GM12878 (cell line): ENCODE measurements around the gene SEMA4F.

ENCODE experiments used
- BRCA1 ChIP-seq: IDR thresholded peaks from 2 replicates; pipeline ENCODE4 v1.6.1; 2011; ENCODE audit warnings: low read depth, low read length, improper control_type of control experiment
- NRF1 ChIP-seq: conservative IDR thresholded peaks from 2 replicates; pipeline ENCODE4 v1.6.1; 2011; ENCODE audit warnings: mild to moderate bottlenecking, low read depth, low read length, improper control_type of control experiment
- PRDM15 ChIP-seq: fragments of 450-650 bp; formaldehyde crosslinking; IDR thresholded peaks from 2 replicates; pipeline ENCODE4 v1.4.0; 2020; ENCODE audit warnings: mild to moderate bottlenecking, moderate library complexity
- SREBF2 ChIP-seq: IDR thresholded peaks from 2 replicates; pipeline ENCODE4 v1.6.1; 2012; ENCODE audit warnings: mild to moderate bottlenecking, low read length
- TF ChIP-seq, protein P1 (sequence below): fragments of 450-650 bp; IDR thresholded peaks from 2 replicates; pipeline ENCODE4 v1.6.1; 2017; ENCODE audit warnings: mild to moderate bottlenecking
- TF ChIP-seq, protein P2 (sequence below): fragments of 450-650 bp; IDR thresholded peaks from 2 replicates; pipeline ENCODE4 v1.6.1; 2016; ENCODE audit warnings: mild to moderate bottlenecking, moderate library complexity, borderline replicate concordance

- no peak for TF ChIP-seq PRDM15 (CRISPR knock-in tag)
- TF ChIP-seq, protein P1, sequence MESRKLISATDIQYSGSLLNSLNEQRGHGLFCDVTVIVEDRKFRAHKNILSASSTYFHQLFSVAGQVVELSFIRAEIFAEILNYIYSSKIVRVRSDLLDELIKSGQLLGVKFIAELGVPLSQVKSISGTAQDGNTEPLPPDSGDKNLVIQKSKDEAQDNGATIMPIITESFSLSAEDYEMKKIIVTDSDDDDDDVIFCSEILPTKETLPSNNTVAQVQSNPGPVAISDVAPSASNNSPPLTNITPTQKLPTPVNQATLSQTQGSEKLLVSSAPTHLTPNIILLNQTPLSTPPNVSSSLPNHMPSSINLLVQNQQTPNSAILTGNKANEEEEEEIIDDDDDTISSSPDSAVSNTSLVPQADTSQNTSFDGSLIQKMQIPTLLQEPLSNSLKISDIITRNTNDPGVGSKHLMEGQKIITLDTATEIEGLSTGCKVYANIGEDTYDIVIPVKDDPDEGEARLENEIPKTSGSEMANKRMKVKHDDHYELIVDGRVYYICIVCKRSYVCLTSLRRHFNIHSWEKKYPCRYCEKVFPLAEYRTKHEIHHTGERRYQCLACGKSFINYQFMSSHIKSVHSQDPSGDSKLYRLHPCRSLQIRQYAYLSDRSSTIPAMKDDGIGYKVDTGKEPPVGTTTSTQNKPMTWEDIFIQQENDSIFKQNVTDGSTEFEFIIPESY, result no peak
- TF ChIP-seq BRCA1, result no peak
- no peak for TF ChIP-seq NRF1
- TF ChIP-seq SREBF2, result no peak
- TF ChIP-seq, protein P2, sequence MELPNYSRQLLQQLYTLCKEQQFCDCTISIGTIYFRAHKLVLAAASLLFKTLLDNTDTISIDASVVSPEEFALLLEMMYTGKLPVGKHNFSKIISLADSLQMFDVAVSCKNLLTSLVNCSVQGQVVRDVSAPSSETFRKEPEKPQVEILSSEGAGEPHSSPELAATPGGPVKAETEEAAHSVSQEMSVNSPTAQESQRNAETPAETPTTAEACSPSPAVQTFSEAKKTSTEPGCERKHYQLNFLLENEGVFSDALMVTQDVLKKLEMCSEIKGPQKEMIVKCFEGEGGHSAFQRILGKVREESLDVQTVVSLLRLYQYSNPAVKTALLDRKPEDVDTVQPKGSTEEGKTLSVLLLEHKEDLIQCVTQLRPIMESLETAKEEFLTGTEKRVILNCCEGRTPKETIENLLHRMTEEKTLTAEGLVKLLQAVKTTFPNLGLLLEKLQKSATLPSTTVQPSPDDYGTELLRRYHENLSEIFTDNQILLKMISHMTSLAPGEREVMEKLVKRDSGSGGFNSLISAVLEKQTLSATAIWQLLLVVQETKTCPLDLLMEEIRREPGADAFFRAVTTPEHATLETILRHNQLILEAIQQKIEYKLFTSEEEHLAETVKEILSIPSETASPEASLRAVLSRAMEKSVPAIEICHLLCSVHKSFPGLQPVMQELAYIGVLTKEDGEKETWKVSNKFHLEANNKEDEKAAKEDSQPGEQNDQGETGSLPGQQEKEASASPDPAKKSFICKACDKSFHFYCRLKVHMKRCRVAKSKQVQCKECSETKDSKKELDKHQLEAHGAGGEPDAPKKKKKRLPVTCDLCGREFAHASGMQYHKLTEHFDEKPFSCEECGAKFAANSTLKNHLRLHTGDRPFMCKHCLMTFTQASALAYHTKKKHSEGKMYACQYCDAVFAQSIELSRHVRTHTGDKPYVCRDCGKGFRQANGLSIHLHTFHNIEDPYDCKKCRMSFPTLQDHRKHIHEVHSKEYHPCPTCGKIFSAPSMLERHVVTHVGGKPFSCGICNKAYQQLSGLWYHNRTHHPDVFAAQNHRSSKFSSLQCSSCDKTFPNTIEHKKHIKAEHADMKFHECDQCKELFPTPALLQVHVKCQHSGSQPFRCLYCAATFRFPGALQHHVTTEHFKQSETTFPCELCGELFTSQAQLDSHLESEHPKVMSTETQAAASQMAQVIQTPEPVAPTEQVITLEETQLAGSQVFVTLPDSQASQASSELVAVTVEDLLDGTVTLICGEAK, result no peak
These were observed 49.3 kb downstream of the SEMA4F start for GRCh38 chr2:74703373-74703772.
